Neural cell (in vitro differentiated cells): ENCODE data around the gene TSPAN18.

Experiments
- CTCF ChIP-seq: fragments of 450-650 bp; IDR thresholded peaks from 2 replicates; pipeline ENCODE4 v1.5.1; 2014; ENCODE audit warnings: antibody characterized with exemption, mild to moderate bottlenecking, moderate library complexity; ENCODE audit not compliant: poor library complexity, severe bottlenecking
- EP300 ChIP-seq: fragments of 450-650 bp; conservative IDR thresholded peaks from 2 replicates; pipeline ENCODE4 v1.6.1; 2014; ENCODE audit warnings: antibody characterized with exemption, mild to moderate bottlenecking, moderate library complexity; ENCODE audit not compliant: poor library complexity, severe bottlenecking
- POLR2AphosphoS5 ChIP-seq: IDR thresholded peaks from 2 replicates; pipeline ENCODE4 v1.6.1; 2012
- REST ChIP-seq: IDR thresholded peaks from 2 replicates; pipeline ENCODE4 v1.6.1; 2012; ENCODE audit warnings: borderline replicate concordance

DNA sequence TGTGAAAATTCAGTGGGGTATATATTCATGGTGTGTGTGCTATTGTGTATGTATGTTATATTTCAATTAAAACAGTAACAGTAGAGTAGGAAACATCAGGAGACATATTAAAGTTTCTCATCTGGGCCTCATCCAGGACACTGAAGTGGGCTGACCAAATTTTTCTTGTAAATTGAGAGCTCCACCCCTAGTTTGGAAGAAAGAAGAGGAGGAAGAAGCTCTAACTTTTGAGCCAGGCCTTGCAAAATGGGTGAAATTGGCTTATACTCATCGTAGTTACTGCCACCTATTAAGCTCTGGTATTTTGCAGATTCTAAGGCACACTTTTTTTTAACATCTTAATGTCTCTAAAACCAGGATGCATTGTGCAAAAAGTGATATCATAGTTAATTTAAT lies 33.7 kb downstream of the TSPAN18 start:
- TF ChIP-seq CTCF (no peak), EP300 (no peak), REST (no peak), POLR2AphosphoS5 (no peak)
